Smooth muscle cell (in vitro differentiated cells): ENCODE results near the gene STK39. TPM values are rescaled to one million over a fixed set of nuclear protein-coding genes. Genes with fewer than 3 reads are reported as not detected.

Source experiments
- DNase-seq: peaks from one replicate; lab custom pipeline; 2025; ENCODE audit not compliant: unreplicated experiment; lab: John Stamatoyannopoulos, UW
- H2AFZ ChIP-seq: fragments of 200-600 bp; sonication (generic); 2 replicates; pipeline ENCODE4 v1.6.0; 2016; ENCODE audit warnings: antibody characterized with exemption, low read depth, mild to moderate bottlenecking
- H3F3A ChIP-seq: fragments of 200-600 bp; sonication (generic); 2 replicates; pipeline ENCODE4 v1.6.0; 2017; ENCODE audit warnings: antibody characterized with exemption, low read depth
- H3K27ac ChIP-seq: fragments of 200-600 bp; sonication (generic); 2 replicates; pipeline ENCODE4 v1.5.1; 2016; ENCODE audit warnings: low read depth, mild to moderate bottlenecking
- H3K27me3 ChIP-seq: fragments of 200-600 bp; sonication (generic); 2 replicates; pipeline ENCODE4 v1.6.1; 2016; ENCODE audit warnings: low read depth, mild to moderate bottlenecking
- H3K36me3 ChIP-seq: fragments of 200-600 bp; sonication (generic); 2 replicates; pipeline ENCODE4 v1.5.1; 2016; ENCODE audit warnings: low read depth
- H3K4me1 ChIP-seq: fragments of 200-600 bp; sonication (generic); 2 replicates; pipeline ENCODE4 v1.5.1; 2016; ENCODE audit warnings: low read depth
- H3K4me2 ChIP-seq: fragments of 200-600 bp; sonication (generic); 2 replicates; pipeline ENCODE4 v1.6.0; 2016; ENCODE audit warnings: mild to moderate bottlenecking
- H3K4me3 ChIP-seq: fragments of 200-600 bp; sonication (generic); 2 replicates; pipeline ENCODE4 v1.5.1; 2016; ENCODE audit warnings: mild to moderate bottlenecking
- H3K79me2 ChIP-seq: fragments of 200-600 bp; sonication (generic); 2 replicates; pipeline ENCODE4 v1.6.0; 2016; ENCODE audit warnings: low read depth, mild to moderate bottlenecking
- H3K9ac ChIP-seq: fragments of 200-600 bp; sonication (generic); 2 replicates; pipeline ENCODE4 v1.6.0; 2016; ENCODE audit warnings: low read depth
- H3K9me3 ChIP-seq: fragments of 200-600 bp; sonication (generic); replicated peaks from 2 replicates; pipeline ENCODE4 v1.5.1; 2016; ENCODE audit warnings: low read depth
- H4K20me1 ChIP-seq: fragments of 200-600 bp; sonication (generic); 2 replicates; pipeline ENCODE4 v1.6.0; 2016; ENCODE audit warnings: low read depth
- WGBS: methylation state at CpG from one replicate; pipeline ENCODE4 v1.1.7; 2016; ENCODE audit warnings: low lambda C conversion rate; 5-methylcytosine and 5-hydroxymethylcytosine counted together
- polyA plus RNA-seq: library from polyadenylated mRNA; unstranded; fragments of >200 nt; fragmentation: Nextera tagmentation; extraction: Ambion mirVana; gene quantifications from 2 replicates; pipeline ENCODE4 v1.2.1, GENCODE V29; 2016
- total RNA-seq: library from RNA; depleted of rRNA; stranded (reverse); fragments of >200 nt; gene quantifications from 2 replicates; pipeline ENCODE4 v1.2.3, GENCODE V29; 2014
- TF ChIP-seq, protein P1 (sequence below): fragments of 200-600 bp; sonication (generic); IDR thresholded peaks from 2 replicates; pipeline ENCODE4 v1.5.1; 2017; ENCODE audit warnings: borderline replicate concordance, mild to moderate bottlenecking, antibody characterized with exemption; ENCODE audit not compliant: insufficient read depth, poor library complexity, severe bottlenecking

STK39 gene
- total and polyA plus RNA-seq, 2 experiments from 2014 or later: 21.1 to 37.8 TPM

DNA sequence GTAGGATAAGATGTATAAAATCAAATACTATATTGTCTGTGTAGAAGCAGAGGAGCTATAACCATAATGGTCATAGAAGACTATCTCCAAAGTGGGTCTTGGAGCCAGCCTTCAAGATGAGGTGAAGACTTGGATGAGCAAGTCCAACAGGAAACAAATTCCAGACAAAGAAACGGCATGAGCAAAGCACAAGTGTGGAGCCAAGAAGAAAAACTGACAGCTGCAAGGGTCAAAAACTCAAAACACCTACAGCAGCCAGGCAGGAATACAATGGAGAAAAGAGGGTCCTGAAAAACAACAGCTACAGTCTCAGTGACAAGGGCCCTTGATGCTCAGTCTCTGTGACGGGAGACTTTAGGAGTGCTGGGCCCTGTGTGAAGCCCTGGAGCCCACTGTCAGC, 102.4 kb downstream of the STK39 start:
- TF ChIP-seq, protein P1, sequence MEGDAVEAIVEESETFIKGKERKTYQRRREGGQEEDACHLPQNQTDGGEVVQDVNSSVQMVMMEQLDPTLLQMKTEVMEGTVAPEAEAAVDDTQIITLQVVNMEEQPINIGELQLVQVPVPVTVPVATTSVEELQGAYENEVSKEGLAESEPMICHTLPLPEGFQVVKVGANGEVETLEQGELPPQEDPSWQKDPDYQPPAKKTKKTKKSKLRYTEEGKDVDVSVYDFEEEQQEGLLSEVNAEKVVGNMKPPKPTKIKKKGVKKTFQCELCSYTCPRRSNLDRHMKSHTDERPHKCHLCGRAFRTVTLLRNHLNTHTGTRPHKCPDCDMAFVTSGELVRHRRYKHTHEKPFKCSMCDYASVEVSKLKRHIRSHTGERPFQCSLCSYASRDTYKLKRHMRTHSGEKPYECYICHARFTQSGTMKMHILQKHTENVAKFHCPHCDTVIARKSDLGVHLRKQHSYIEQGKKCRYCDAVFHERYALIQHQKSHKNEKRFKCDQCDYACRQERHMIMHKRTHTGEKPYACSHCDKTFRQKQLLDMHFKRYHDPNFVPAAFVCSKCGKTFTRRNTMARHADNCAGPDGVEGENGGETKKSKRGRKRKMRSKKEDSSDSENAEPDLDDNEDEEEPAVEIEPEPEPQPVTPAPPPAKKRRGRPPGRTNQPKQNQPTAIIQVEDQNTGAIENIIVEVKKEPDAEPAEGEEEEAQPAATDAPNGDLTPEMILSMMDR: no peak
- H3K9me3 ChIP-seq: no peaks in the 10 kb centered on the region
- peaks cover 20% of the 10 kb centered on the region for H4K20me1 ChIP-seq
- H3K4me2 ChIP-seq: no peak overlapping the region
- H3K4me3 ChIP-seq: no peak overlapping the region
- no peaks in the 10 kb centered on the region for H3K79me2 ChIP-seq
- H2AFZ ChIP-seq: no peak overlapping the region
- no peaks in the 10 kb centered on the region for H3K36me3 ChIP-seq
- H3K9ac ChIP-seq: no peak overlapping the region
- no peak for DNase-seq
- H3K27me3 ChIP-seq: no peaks in the 10 kb centered on the region
- H3K27ac ChIP-seq: no peak overlapping the region
- peaks cover 16% of the 10 kb centered on the region for H3K4me1 ChIP-seq
- peaks cover 5% of the 10 kb centered on the region for H3F3A ChIP-seq
- WGBS: 84% methylated on average over 2 of the region's 2 CpGs

DNA sequence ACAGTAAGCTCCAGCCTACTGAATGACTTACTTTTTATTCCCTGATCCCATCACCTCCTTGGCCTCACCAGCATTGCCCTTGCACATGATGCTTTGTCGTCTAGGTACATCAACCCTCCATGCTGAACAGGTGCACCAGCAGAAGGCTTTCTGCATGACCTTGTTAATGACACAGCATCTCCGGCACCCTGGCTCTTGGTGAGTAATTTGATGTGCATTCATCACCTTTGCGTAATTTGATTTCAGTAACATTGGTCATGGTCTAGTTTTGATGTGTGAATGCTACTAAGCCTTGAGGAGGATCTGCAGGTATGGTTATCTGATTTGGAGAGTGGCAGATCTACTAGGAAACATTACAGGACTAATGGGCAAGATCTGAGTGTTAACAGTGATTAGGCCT, 103.6 kb downstream of the STK39 start:
- Histone ChIP-seq H3K27me3 (no peaks in the 10 kb centered on the region), H2AFZ (no peak overlapping the region), H3K4me1 (peaks cover 20% of the 10 kb centered on the region), H3K4me2 (no peak overlapping the region), H3K27ac (no peak overlapping the region), H3K36me3 (no peaks in the 10 kb centered on the region), H3K4me3 (no peak overlapping the region), H3K9ac (no peak overlapping the region), H4K20me1 (peaks cover 16% of the 10 kb centered on the region), H3K9me3 (no peaks in the 10 kb centered on the region), H3F3A (peaks cover 1% of the 10 kb centered on the region), H3K79me2 (no peaks in the 10 kb centered on the region)
- 93% methylated on average over 3 of the region's 3 CpGs for WGBS
- TF ChIP-seq, protein P1: no peak
- DNase-seq: no peak

DNA sequence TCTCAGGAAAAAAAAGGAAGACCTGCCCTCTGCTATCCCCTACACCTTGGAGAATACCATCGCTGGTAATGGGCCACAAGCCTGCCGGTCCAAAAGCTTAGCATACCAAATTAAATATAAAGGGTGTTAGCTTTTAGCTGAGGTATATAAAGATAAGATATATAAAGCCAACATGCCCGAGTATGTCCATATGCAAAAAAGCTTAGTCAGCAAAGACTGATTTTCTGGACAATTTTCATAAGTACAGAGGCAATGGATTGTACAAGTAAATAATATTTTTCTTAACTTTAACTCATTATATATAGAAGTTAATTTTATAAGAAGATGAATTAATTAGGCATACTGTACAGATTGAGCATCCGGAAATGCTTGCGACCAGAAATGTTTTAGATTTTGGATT, 106.5 kb downstream of the STK39 start:
- Histone ChIP-seq H4K20me1 (peaks cover 11% of the 10 kb centered on the region), H3K4me3 (no peak overlapping the region), H3K4me2 (no peak overlapping the region), H3K27me3 (no peaks in the 10 kb centered on the region), H3K79me2 (no peaks in the 10 kb centered on the region), H3K27ac (no peak overlapping the region), H3K9ac (no peak overlapping the region), H3K4me1 (peaks cover 30% of the 10 kb centered on the region), H3F3A (peaks cover 11% of the 10 kb centered on the region), H2AFZ (no peak overlapping the region), H3K36me3 (no peaks in the 10 kb centered on the region), H3K9me3 (no peaks in the 10 kb centered on the region)
- TF ChIP-seq, protein P1: no peak
- WGBS: 95% methylated on average over 5 of the region's 5 CpGs
- no peak for DNase-seq

DNA sequence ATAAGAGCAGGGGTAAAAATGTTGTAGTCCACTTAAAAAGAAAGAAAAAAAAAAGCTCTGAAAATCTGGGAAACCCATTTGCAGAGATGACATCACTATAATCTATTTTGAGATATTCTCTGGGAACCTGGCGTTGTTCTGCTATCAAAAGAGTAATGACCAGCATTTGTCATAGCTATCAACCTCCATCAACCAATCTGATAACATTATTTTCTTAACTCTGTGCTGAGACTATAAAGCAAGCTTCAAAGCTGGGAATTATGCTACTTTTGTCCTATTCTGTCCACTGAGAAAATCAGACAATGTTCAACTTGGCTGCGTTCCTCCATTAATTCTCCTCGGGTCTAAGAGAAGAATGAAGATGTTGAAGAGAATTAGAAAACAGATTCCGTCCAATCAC, 107.5 kb downstream of the STK39 start:
- no peak for DNase-seq
- Histone ChIP-seq H3K79me2 (peaks cover 7% of the 10 kb centered on the region), H2AFZ (no peak overlapping the region), H3K36me3 (no peaks in the 10 kb centered on the region), H3K4me1 (peaks cover 30% of the 10 kb centered on the region), H3K27ac (no peak overlapping the region), H3K4me2 (no peak overlapping the region), H3K27me3 (no peaks in the 10 kb centered on the region), H3K9me3 (no peaks in the 10 kb centered on the region), H3K9ac (no peak overlapping the region), H3F3A (peaks cover 11% of the 10 kb centered on the region), H4K20me1 (peaks cover 12% of the 10 kb centered on the region), H3K4me3 (no peak overlapping the region)
- TF ChIP-seq, protein P1: no peak
- WGBS: 91% methylated on average over 4 of the region's 4 CpGs
